GM12878 (cell line): ENCODE results near the gene TLL1. TPM values are rescaled to one million over a fixed set of nuclear protein-coding genes. Genes with fewer than 3 reads are reported as not detected.

Experiments used
- ATAC-seq: fragments of 200-7000 bp; cut with Tn5 transposase; 3 replicates; pipeline ENCODE4 v1.9.1; 2020; ENCODE audit warnings: mild to moderate bottlenecking, moderate library complexity
- BruUV-seq: library from RNA; stranded (reverse); fragments of 400-500 nt; replicated peaks from 2 replicates; lab custom pipeline; 2021; lab: Mats Ljungman, UMichigan
- CTCF ChIA-PET: fragments of 300-600 bp; sonication (Branson Sonifier 250); formaldehyde crosslinking; extraction: SDS; loops from one replicate; lab custom pipeline; 2021; ENCODE audit warnings: inconsistent platforms; lab: Yijun Ruan, JAX
- POLR2A ChIA-PET: fragments of 350-600 bp; formaldehyde crosslinking; extraction: SDS; loops from one replicate; lab custom pipeline; 2021; ENCODE audit warnings: inconsistent platforms; lab: Charles Lee
- RAD21 ChIA-PET: fragments of 300-600 bp; sonication (Branson Sonifier 250); formaldehyde crosslinking; loops from one replicate; lab custom pipeline; 2023; ENCODE audit warnings: antibody characterized with exemption; ENCODE audit not compliant: unreplicated experiment; lab: Charles Lee
- SMC1A ChIA-PET: fragments of 300-600 bp; sonication (Branson Sonifier 250); formaldehyde crosslinking; loops from one replicate; lab custom pipeline; 2023; ENCODE audit not compliant: unreplicated experiment, uncharacterized antibody; lab: Charles Lee
- DNase-seq: peaks from one replicate; pipeline ENCODE4 v3.0.0-alpha.2; 2011; ENCODE audit warnings: low read depth, low spot score
- FAIRE-seq: peaks from 3 replicates; lab custom pipeline; 2011; peaks lifted over from hg19 to GRCh38; lab: Jason Lieb, UNC
- H2AFZ ChIP-seq: 2 replicates; pipeline ENCODE4 v1.6.0; 2011; ENCODE audit warnings: low read depth, low read length, control low read depth; ENCODE audit not compliant: control insufficient read depth
- H3K27ac ChIP-seq: 2 replicates; pipeline ENCODE4 v1.5.1; 2011; ENCODE audit warnings: control low read depth; ENCODE audit not compliant: control insufficient read depth, insufficient read depth
- H3K27me3 ChIP-seq, 2 experiments: replicated peaks in 1 of 2; 2 replicates each; pipeline versions ENCODE4 v1.6.0 to v1.6.1; 2011; ENCODE audit warnings: low read length in 1 of 2; ENCODE audit not compliant: control insufficient read depth in 2 of 2, insufficient read depth in 2 of 2
- H3K36me3 ChIP-seq, 2 experiments: 2 replicates each; pipeline ENCODE4 v1.5.1; 2011; ENCODE audit warnings: low read length in 1 of 2; ENCODE audit not compliant: control insufficient read depth in 2 of 2, insufficient read depth in 2 of 2
- H3K4me1 ChIP-seq: 2 replicates; pipeline ENCODE4 v1.6.1; 2011; ENCODE audit warnings: mild to moderate bottlenecking, low read length, moderate library complexity, mixed read lengths; ENCODE audit not compliant: control insufficient read depth, insufficient read depth
- H3K4me2 ChIP-seq: 2 replicates; pipeline ENCODE4 v1.6.0; 2011; ENCODE audit warnings: control low read depth; ENCODE audit not compliant: control insufficient read depth, insufficient read depth
- H3K4me3 ChIP-seq: fragments of 200-600 bp; sonication (generic); 2 replicates; pipeline ENCODE4 v1.5.1; 2016
- H3K79me2 ChIP-seq: 2 replicates; pipeline ENCODE4 v1.6.0; 2011; ENCODE audit warnings: low read length; ENCODE audit not compliant: control insufficient read depth, insufficient read depth
- H3K9ac ChIP-seq: 2 replicates; pipeline ENCODE4 v1.8.0; 2011; ENCODE audit warnings: low read length, control low read depth, mixed read lengths; ENCODE audit not compliant: control insufficient read depth, insufficient read depth
- H3K9me3 ChIP-seq: replicated peaks from 3 replicates; pipeline ENCODE4 v1.5.1; 2011; ENCODE audit warnings: mild to moderate bottlenecking, low read length; ENCODE audit not compliant: control insufficient read depth, insufficient read depth
- H4K20me1 ChIP-seq: 2 replicates; pipeline ENCODE4 v1.6.0; 2011; ENCODE audit not compliant: control insufficient read depth, insufficient read depth
- EP300 ChIP-seq, 2 experiments: fragments of 150-350 bp in 1 of 2; IDR thresholded peaks; 2 replicates each; pipeline ENCODE4 v1.6.1; 2011 to 2012; ENCODE audit warnings: low read depth in 2 of 2, low read length in 2 of 2, borderline replicate concordance in 1 of 2, improper control_type of control experiment in 1 of 2, inconsistent platforms in 1 of 2; ENCODE audit not compliant: control insufficient read depth in 1 of 2
- GATAD2B ChIP-seq: fragments of 450-650 bp; conservative IDR thresholded peaks from 2 replicates; pipeline ENCODE4 v1.6.1; 2017; ENCODE audit warnings: low read depth, mild to moderate bottlenecking, moderate library complexity
- IKZF1 ChIP-seq: fragments of 450-650 bp; conservative IDR thresholded peaks from 2 replicates; pipeline ENCODE4 v1.6.1; 2017; ENCODE audit warnings: antibody characterized with exemption, mild to moderate bottlenecking
- IKZF2 ChIP-seq, 2 experiments: fragments of 450-650 bp; IDR thresholded peaks; 2 replicates each; pipeline ENCODE4 v1.6.1; 2017; ENCODE audit warnings: mild to moderate bottlenecking in 2 of 2, moderate library complexity in 2 of 2
- KAT2A ChIP-seq: conservative IDR thresholded peaks from 2 replicates; pipeline ENCODE4 v1.6.1; 2011; ENCODE audit warnings: low read depth, low read length; ENCODE audit not compliant: control insufficient read depth
- KDM1A ChIP-seq: fragments of 200-600 bp; sonication (generic); IDR thresholded peaks from 2 replicates; pipeline ENCODE4 v1.6.1; 2016; ENCODE audit warnings: borderline replicate concordance
- NFIC ChIP-seq: IDR thresholded peaks from 2 replicates; pipeline ENCODE4 v1.6.1; 2012; ENCODE audit warnings: low read depth, mild to moderate bottlenecking, inconsistent platforms, low read length, moderate library complexity
- NRF1 ChIP-seq: conservative IDR thresholded peaks from 2 replicates; pipeline ENCODE4 v1.6.1; 2011; ENCODE audit warnings: mild to moderate bottlenecking, low read depth, low read length, improper control_type of control experiment
- PAX5 ChIP-seq: IDR thresholded peaks from 2 replicates; pipeline ENCODE4 v1.6.1; 2011; ENCODE audit warnings: low read depth, low read length, borderline replicate concordance
- PAX8 ChIP-seq: fragments of 450-650 bp; IDR thresholded peaks from 2 replicates; pipeline ENCODE4 v1.6.1; 2017; ENCODE audit warnings: mild to moderate bottlenecking, moderate library complexity
- POLR2A ChIP-seq: IDR thresholded peaks from 2 replicates; pipeline ENCODE4 v1.6.1; 2011; ENCODE audit warnings: low read depth, mild to moderate bottlenecking, low read length
- SMAD5 ChIP-seq: IDR thresholded peaks from 2 replicates; pipeline ENCODE4 v1.6.1; 2016; ENCODE audit warnings: antibody characterized with exemption, low read depth
- SRF ChIP-seq, 2 experiments: IDR thresholded peaks; 2 replicates each; pipeline ENCODE4 v1.6.1; 2011; ENCODE audit warnings: low read depth in 2 of 2, low read length in 2 of 2, mild to moderate bottlenecking in 1 of 2, moderate library complexity in 1 of 2
- ZSCAN29 ChIP-seq: fragments of 450-650 bp; IDR thresholded peaks from 2 replicates; pipeline ENCODE4 v1.6.1; 2017; ENCODE audit warnings: mild to moderate bottlenecking, moderate library complexity
- WGBS: methylation state at CpG from one replicate; pipeline ENCODE4 v1.1.6; 2016; ENCODE audit warnings: low lambda C conversion rate; ENCODE audit not compliant: insufficient replicate concordance, insufficient coverage; ENCODE audit errors: missing lambda C conversion rate; 5-methylcytosine and 5-hydroxymethylcytosine counted together
- in situ Hi-C: fragments of 300-500 bp; cut with MboI; formaldehyde crosslinking; loops from 9 replicates; pipeline ENCODE4 v1.14.3; 2018; ENCODE audit warnings: mixed read lengths
- intact Hi-C: fragments of 100-400 bp; cut with micrococcal nuclease; formaldehyde crosslinking; loops from one replicate; pipeline ENCODE4 v1.14.2; 2022; ENCODE audit not compliant: unreplicated experiment
- polyA plus RNA-seq, 11 experiments: library from polyadenylated mRNA; depleted of rRNA in 4 of 11; unstranded in 6 of 11; stranded (reverse) in 5 of 11; fragments of >200 nt; fragmentation: Nextera tagmentation in 4 of 11; fragmentation: Illumina TruSeq in 1 of 11; extraction: Ambion mirVana in 4 of 11; extraction: Trizol in 1 of 11; gene quantifications; 1 replicate in 1 of 11; 2 replicates in 10 of 11; pipeline versions ENCODE4 v1.2.1 to v1.2.3, GENCODE V29; 2011 to 2016; ENCODE audit warnings: inconsistent platforms in 2 of 11, missing spikeins in 2 of 11, low read depth in 1 of 11
- total RNA-seq, 4 experiments: library from RNA; depleted of rRNA in 3 of 4; stranded (reverse); fragments of >200 nt in 3 of 4; fragmentation: Illumina TruSeq in 1 of 4; extraction: Trizol in 1 of 4; gene quantifications; 2 replicates each; pipeline versions ENCODE4 v1.2.1 to v1.2.3, GENCODE V29; 2013 to 2021
- TF ChIP-seq, protein P1 (sequence below): IDR thresholded peaks from 2 replicates; pipeline ENCODE4 v1.6.1; 2011; ENCODE audit warnings: low read depth, mild to moderate bottlenecking, low read length, moderate library complexity, borderline replicate concordance; ENCODE audit errors: extremely low read depth
- TF ChIP-seq, protein P2 (sequence below): IDR thresholded peaks from 2 replicates; pipeline ENCODE4 v1.6.1; 2011; ENCODE audit warnings: low read depth, low read length, improper control_type of control experiment, borderline replicate concordance
- TF ChIP-seq, protein P3 (sequence below): IDR thresholded peaks from 2 replicates; pipeline ENCODE4 v1.6.1; 2012; ENCODE audit warnings: low read depth, low read length, improper control_type of control experiment

TLL1 gene
- total and polyA plus RNA-seq, 10 of the 15 experiments (the other 5 are each of a cell fraction or from before 2014, with no cell fraction given): 0.02 to 0.31 (median 0.05) TPM; not detected in 2

DNA sequence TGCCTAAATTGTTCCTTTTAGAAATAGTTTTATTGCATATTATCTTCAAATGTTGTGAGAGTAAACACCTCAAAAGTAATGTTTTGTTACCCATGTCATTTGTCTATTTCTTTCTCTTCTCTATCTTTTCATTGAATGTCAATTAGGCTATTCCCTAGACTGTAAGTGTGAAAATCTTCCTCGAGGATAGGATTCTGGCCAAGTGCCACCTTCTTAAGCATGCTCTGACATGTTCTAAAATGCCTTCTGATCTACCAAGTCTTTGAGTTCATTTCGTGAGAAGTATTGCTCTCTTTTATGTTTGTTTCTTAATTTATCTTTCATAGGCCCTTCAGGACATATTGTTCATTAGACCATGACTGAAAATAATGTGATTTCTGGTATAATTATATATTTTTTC, 44.1 kb upstream of the TLL1 start:
- FAIRE-seq: no peak
- Histone ChIP-seq H3K4me2 (no peak overlapping the region), H3K36me3 (no peaks in the 10 kb centered on the region), H3K4me3 (no peak overlapping the region), H4K20me1 (no peaks in the 10 kb centered on the region), H3K27me3 (no peaks in the 10 kb centered on the region), H3K27ac (no peak overlapping the region), H3K79me2 (no peaks in the 10 kb centered on the region), H3K9me3 (no peaks in the 10 kb centered on the region), H2AFZ (no peak overlapping the region), H3K9ac (no peak overlapping the region), H3K4me1 (no peaks in the 10 kb centered on the region)
- intact Hi-C loops (no loop called here), in situ Hi-C loops (no loop called here)
- CTCF ChIA-PET: no interaction called here
- 0% methylated on average over 2 of the region's 2 CpGs for WGBS
- SMC1A ChIA-PET: no interaction called here
- POLR2A ChIA-PET: no interaction called here
- no TSS peak for BruUV-seq
- RAD21 ChIA-PET: no interaction called here
- TF ChIP-seq, protein P1, sequence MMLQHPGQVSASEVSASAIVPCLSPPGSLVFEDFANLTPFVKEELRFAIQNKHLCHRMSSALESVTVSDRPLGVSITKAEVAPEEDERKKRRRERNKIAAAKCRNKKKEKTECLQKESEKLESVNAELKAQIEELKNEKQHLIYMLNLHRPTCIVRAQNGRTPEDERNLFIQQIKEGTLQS: no peak
- TF ChIP-seq PAX8: no peak
- no peak for TF ChIP-seq KAT2A
- TF ChIP-seq NRF1: no peak
- no peak for TF ChIP-seq EP300 (IDR thresholded peaks at IDR 0.05; ENCODE audit: borderline replicate concordance in 1 of 2, control insufficient read depth in 1 of 2, low read depth in 2 of 2, low read length in 2 of 2)
- TF ChIP-seq SMAD5: no peak
- no peak for TF ChIP-seq POLR2A
- no peak for TF ChIP-seq KDM1A
- TF ChIP-seq ZSCAN29: no peak
- no peak for TF ChIP-seq SRF (IDR thresholded peaks at IDR 0.05; ENCODE audit: low read depth in 2 of 2, low read length in 2 of 2)
- TF ChIP-seq PAX5: no peak
- no peak for TF ChIP-seq IKZF2 (IDR thresholded peaks at IDR 0.05)
- no peak for TF ChIP-seq GATAD2B
- TF ChIP-seq, protein P2, sequence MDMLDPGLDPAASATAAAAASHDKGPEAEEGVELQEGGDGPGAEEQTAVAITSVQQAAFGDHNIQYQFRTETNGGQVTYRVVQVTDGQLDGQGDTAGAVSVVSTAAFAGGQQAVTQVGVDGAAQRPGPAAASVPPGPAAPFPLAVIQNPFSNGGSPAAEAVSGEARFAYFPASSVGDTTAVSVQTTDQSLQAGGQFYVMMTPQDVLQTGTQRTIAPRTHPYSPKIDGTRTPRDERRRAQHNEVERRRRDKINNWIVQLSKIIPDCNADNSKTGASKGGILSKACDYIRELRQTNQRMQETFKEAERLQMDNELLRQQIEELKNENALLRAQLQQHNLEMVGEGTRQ: no peak
- TF ChIP-seq IKZF1: no peak
- TF ChIP-seq, protein P3, sequence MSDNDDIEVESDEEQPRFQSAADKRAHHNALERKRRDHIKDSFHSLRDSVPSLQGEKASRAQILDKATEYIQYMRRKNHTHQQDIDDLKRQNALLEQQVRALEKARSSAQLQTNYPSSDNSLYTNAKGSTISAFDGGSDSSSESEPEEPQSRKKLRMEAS: no peak
- TF ChIP-seq NFIC: no peak
- no peak for ATAC-seq
- no peak for DNase-seq
